HCT116 (cell line): Measurements from ENCODE around the gene PANK4. TPM values are rescaled to one million over a fixed set of nuclear protein-coding genes. Genes with fewer than 3 reads are reported as not detected.

Experiments used
- ATAC-seq: fragments of 200-7000 bp; cut with Tn5 transposase; 2 replicates; pipeline ENCODE4 v1.9.1; 2020; ENCODE audit warnings: mild to moderate bottlenecking, moderate library complexity
- BruUV-seq: library from RNA; stranded (reverse); fragments of 400-500 nt; replicated peaks from 2 replicates; lab custom pipeline; 2021; lab: Mats Ljungman, UMichigan
- CTCF ChIA-PET: fragments of 300-600 bp; sonication (Branson Sonifier 250); formaldehyde crosslinking; loops from one replicate; lab custom pipeline; 2021; ENCODE audit warnings: antibody characterized with exemption; lab: Charles Lee
- POLR2A ChIA-PET: fragments of 300-600, 350-600 bp; sonication (Branson Sonifier 250); formaldehyde crosslinking; loops from one replicate; lab custom pipeline; 2021; ENCODE audit warnings: antibody characterized with exemption; lab: Charles Lee
- RAD21 ChIA-PET, 2 experiments: fragments of 300-600 bp; sonication (Branson Sonifier 250); formaldehyde crosslinking; loops; one replicate each; lab custom pipeline; 2023; ENCODE audit warnings: low total read pairs in 2 of 2; ENCODE audit not compliant: uncharacterized antibody in 2 of 2, unreplicated experiment in 2 of 2, low non-redundant PET in 1 of 2; lab: Charles Lee
- DNase-seq: peaks from one replicate; pipeline ENCODE4 v3.0.0-alpha.2; 2010; ENCODE audit warnings: low read depth, low spot score
- H2AFZ ChIP-seq: fragments of 200-600 bp; shearing (Covaris generic), sonication (generic); 2 replicates; pipeline ENCODE4 v1.6.1; 2017; ENCODE audit warnings: low read depth, mixed run types, mixed read lengths, antibody characterized with exemption, low read length; ENCODE audit not compliant: poor library complexity, severe bottlenecking
- H3K27ac ChIP-seq: 2 replicates; pipeline ENCODE4 v1.5.1; 2012; ENCODE audit warnings: low read depth, low read length
- H3K27me3 ChIP-seq: fragments of 200-600 bp; sonication (generic); 2 replicates; pipeline ENCODE4 v1.6.1; 2016; ENCODE audit warnings: mixed run types, low read length, mixed read lengths; ENCODE audit not compliant: insufficient read depth
- H3K36me3 ChIP-seq, 2 experiments: fragments of 200-500 bp in 1 of 2; fragments of 200-600 bp in 1 of 2; sonication (Bioruptor generic) in 1 of 2; sonication (generic) in 1 of 2; 2 replicates each; pipeline versions ENCODE4 v1.5.1 to v1.6.1; 2014 to 2016; ENCODE audit warnings: low read length in 2 of 2, inconsistent platforms in 1 of 2, mixed read lengths in 1 of 2, mixed run types in 1 of 2; ENCODE audit not compliant: insufficient read depth in 2 of 2, control insufficient read depth in 1 of 2
- H3K4me1 ChIP-seq, 2 experiments: fragments of 200-600 bp in 1 of 2; sonication (generic) in 1 of 2; 2 replicates each; pipeline versions ENCODE4 v1.5.1 to v1.6.1; 2012 to 2017; ENCODE audit warnings: low read length in 2 of 2, inconsistent platforms in 1 of 2, mild to moderate bottlenecking in 1 of 2, mixed read lengths in 1 of 2, mixed run types in 1 of 2, moderate library complexity in 1 of 2; ENCODE audit not compliant: insufficient read depth in 2 of 2, control insufficient read depth in 1 of 2
- H3K4me2 ChIP-seq: fragments of 200-600 bp; sonication (generic); 2 replicates; pipeline ENCODE4 v1.6.1; 2017; ENCODE audit warnings: mixed run types, low read length, mixed read lengths
- H3K4me3 ChIP-seq, 2 experiments: fragments of 200-600 bp in 1 of 2; sonication (generic) in 1 of 2; replicated peaks in 1 of 2; 2 replicates each; pipeline ENCODE4 v1.5.1; 2011 to 2016; ENCODE audit warnings: low read length in 2 of 2, control low read depth in 1 of 2, low read depth in 1 of 2, mild to moderate bottlenecking in 1 of 2, mixed read lengths in 1 of 2, mixed run types in 1 of 2
- H3K79me2 ChIP-seq: fragments of 200-600 bp; sonication (generic); 2 replicates; pipeline ENCODE4 v1.6.1; 2017; ENCODE audit warnings: mild to moderate bottlenecking, mixed run types, low read length, moderate library complexity, mixed read lengths; ENCODE audit not compliant: insufficient read depth
- H3K9ac ChIP-seq: fragments of 200-600 bp; sonication (generic); 2 replicates; pipeline ENCODE4 v1.6.1; 2016; ENCODE audit warnings: low read length, mixed read lengths
- H3K9me2 ChIP-seq: fragments of 200-600 bp; sonication (generic), shearing (Covaris generic); 2 replicates; pipeline ENCODE4 v1.6.1; 2017; ENCODE audit warnings: mixed run types, mild to moderate bottlenecking, moderate library complexity; ENCODE audit not compliant: insufficient read depth
- H3K9me3 ChIP-seq, 2 experiments: fragments of 200-500 bp in 1 of 2; fragments of 200-600 bp in 1 of 2; sonication (Bioruptor generic) in 1 of 2; sonication (generic) in 1 of 2; 2 replicates each; pipeline ENCODE4 v1.6.1; 2014 to 2017; ENCODE audit warnings: low read length in 2 of 2, mixed read lengths in 2 of 2, inconsistent platforms in 1 of 2, low read depth in 1 of 2, mild to moderate bottlenecking in 1 of 2, mixed run types in 1 of 2, moderate library complexity in 1 of 2; ENCODE audit not compliant: control insufficient read depth in 1 of 2, insufficient read depth in 1 of 2
- H4K20me1 ChIP-seq: fragments of 200-600 bp; sonication (generic), shearing (Covaris generic); 2 replicates; pipeline ENCODE4 v1.6.1; 2017; ENCODE audit warnings: mixed run types, mild to moderate bottlenecking, moderate library complexity; ENCODE audit not compliant: insufficient read depth
- CBX3 ChIP-seq: IDR thresholded peaks from 2 replicates; pipeline ENCODE4 v1.6.1; 2012; ENCODE audit warnings: low read depth
- JUND ChIP-seq: IDR thresholded peaks from 2 replicates; pipeline ENCODE4 v1.6.1; 2012
- MAX ChIP-seq: IDR thresholded peaks from 2 replicates; pipeline ENCODE4 v1.6.1; 2012
- ZFX ChIP-seq: fragments of 450-650 bp; IDR thresholded peaks from 2 replicates; pipeline ENCODE4 v1.6.1; 2017
- ZNF274 ChIP-seq: fragments of 200-500 bp; sonication (Bioruptor generic); IDR thresholded peaks from 2 replicates; pipeline ENCODE4 v1.6.1; 2014; ENCODE audit warnings: mild to moderate bottlenecking, low read depth, low read length, inconsistent platforms
- intact Hi-C: fragments of 100-400 bp; cut with micrococcal nuclease; formaldehyde crosslinking; loops from 2 replicates; pipeline ENCODE4 v1.10.0; 2022
- total RNA-seq: library from RNA; stranded (reverse); gene quantifications from one replicate; pipeline ENCODE4 v1.2.1, GENCODE V29; 2021; ENCODE audit not compliant: unreplicated experiment

The PANK4 gene
- total RNA-seq, 1 experiment from 2014 or later, result 38.5 TPM

- ChIA-PET RAD21 (no interaction called here), CTCF (no interaction called here), POLR2A (no interaction called here)
- TF ChIP-seq ZNF274, result no peak
- TF ChIP-seq MAX, result no peak
- TF ChIP-seq CBX3, result no peak
- H3K4me2 ChIP-seq, result no peak overlapping the region
- H3K9me2 ChIP-seq, result no peaks in the 10 kb centered on the region
- no peak overlapping the region for H3K4me3 ChIP-seq
- no peaks in the 10 kb centered on the region for H4K20me1 ChIP-seq
- ATAC-seq (peak; percentile 12), DNase-seq (no peak)
- H3K27ac ChIP-seq, result no peak overlapping the region
- H3K36me3 ChIP-seq, result peaks cover 6 to 7% of the 10 kb centered on the region in 2 experiments; a peak in 3 of 4 replicates
- intact Hi-C loops, result no loop called here
- H3K4me1 ChIP-seq, result no peaks in the 10 kb centered on the region
- H3K79me2 ChIP-seq, result no peaks in the 10 kb centered on the region
- H2AFZ ChIP-seq, result no peak overlapping the region
- no peaks in the 10 kb centered on the region for H3K27me3 ChIP-seq
- no peak overlapping the region for H3K9ac ChIP-seq
- H3K9me3 ChIP-seq, result no peaks in the 10 kb centered on the region
- no TSS peak for BruUV-seq
Measured at GRCh38 chr1:2506901-2507565, 19.4 kb downstream of the PANK4 start.

- ATAC-seq (peak; percentile 9), DNase-seq (no peak)
- H2AFZ ChIP-seq, result no peak overlapping the region
- no peak overlapping the region for H3K9ac ChIP-seq
- ChIA-PET POLR2A (no interaction called here), CTCF (no interaction called here), RAD21 (no interaction called here)
- no peak overlapping the region for H3K4me2 ChIP-seq
- no TSS peak for BruUV-seq
- peaks cover 1 to 6% of the 10 kb centered on the region in 2 experiments; a peak in 3 of 4 replicates for H3K36me3 ChIP-seq
- H3K4me3 ChIP-seq, result no peak overlapping the region
- H3K27me3 ChIP-seq, result no peaks in the 10 kb centered on the region
- no peaks in the 10 kb centered on the region for H3K4me1 ChIP-seq
- no peaks in the 10 kb centered on the region for H4K20me1 ChIP-seq
- H3K9me3 ChIP-seq, result no peaks in the 10 kb centered on the region
- H3K79me2 ChIP-seq, result no peaks in the 10 kb centered on the region
- intact Hi-C loops, result no loop called here
- TF ChIP-seq JUND (no peak), CBX3 (no peak), ZFX (no peak)
- H3K27ac ChIP-seq, result no peak overlapping the region
- H3K9me2 ChIP-seq, result no peaks in the 10 kb centered on the region
Measured at GRCh38 chr1:2506007-2506860, 20.2 kb downstream of the PANK4 start.
